Limb (tissue), 2 donors: ENCODE measurements around the gene HAVCR1.
"Not testable (repeated sequence)": the region's sequence is repeated elsewhere in the genome, so short reads cannot be mapped to it uniquely, and the experiment has no call there.

Experiments
- DNase-seq, 2 donors: peaks; one replicate each; pipeline ENCODE4 v3.0.0-alpha.2; 2016; ENCODE audit errors: extremely low spot score in 2 of 2

The HAVCR1 gene

GRCh38 chr5:157059093-157059539 is at the start of gene HAVCR1:
HAVCR1 (minus strand) TSS chr5:157059116; CDS start chr5:157057943, 1,173 bp downstream.
- DNase-seq, result no peak

GRCh38 chr5:157107508-157107907 is 48.6 kb upstream of the HAVCR1 start:
- no peak for DNase-seq

- DNase-seq, result no peak
Observed at GRCh38 chr5:157106630-157107461, 47.9 kb upstream of the HAVCR1 start.

- no peak for DNase-seq
Observed at GRCh38 chr5:157100140-157100679, 41.3 kb upstream of the HAVCR1 start.

- no peak for DNase-seq
Observed at GRCh38 chr5:157088342-157088990, 29.6 kb upstream of the HAVCR1 start.

- no peak for DNase-seq
Observed at GRCh38 chr5:157086751-157087359, 27.9 kb upstream of the HAVCR1 start.

- DNase-seq, result no peak
Observed at GRCh38 chr5:157085930-157086329, 27.0 kb upstream of the HAVCR1 start.

- no peak for DNase-seq
Observed at GRCh38 chr5:157080286-157080685, 21.4 kb upstream of the HAVCR1 start.

- no peak for DNase-seq
Observed at GRCh38 chr5:157076558-157076957, 17.6 kb upstream of the HAVCR1 start.

GRCh38 chr5:157072508-157072907 is 13.6 kb upstream of the HAVCR1 start:
- no peak for DNase-seq

GRCh38 chr5:157069949-157070348 is 11.0 kb upstream of the HAVCR1 start:
- no peak for DNase-seq

GRCh38 chr5:157068785-157069184 is 9.9 kb upstream of the HAVCR1 start:
- no peak for DNase-seq

- DNase-seq, result no peak
Observed at GRCh38 chr5:157068339-157068738, 9.4 kb upstream of the HAVCR1 start.

GRCh38 chr5:157067005-157067404 is 8.1 kb upstream of the HAVCR1 start:
- DNase-seq, result no peak

GRCh38 chr5:157066080-157066479 is 7.2 kb upstream of the HAVCR1 start:
- no peak for DNase-seq

- no peak for DNase-seq
Observed at GRCh38 chr5:157063776-157064430, 5.0 kb upstream of the HAVCR1 start.

GRCh38 chr5:157059891-157060290 is 975 bp upstream of the HAVCR1 start:
- DNase-seq, result no peak

- DNase-seq, result no peak
Observed at GRCh38 chr5:157057459-157058370, 1.2 kb downstream of the HAVCR1 start.

- not testable (repeated sequence) for DNase-seq
Observed at GRCh38 chr5:157056848-157057247, 2.1 kb downstream of the HAVCR1 start.

- no peak for DNase-seq
Observed at GRCh38 chr5:157051604-157052245, 7.2 kb downstream of the HAVCR1 start.
